Panc1 (cell line): Measurements from ENCODE around the gene OR1I1. TPM values are rescaled to one million over a fixed set of nuclear protein-coding genes. Genes with fewer than 3 reads are reported as not detected.

Experiments
- ATAC-seq: fragments of 200-7000 bp; cut with Tn5 transposase; 2 replicates; pipeline ENCODE4 v1.9.1; 2020; ENCODE audit warnings: mild to moderate bottlenecking, moderate library complexity
- BruUV-seq: library from RNA; stranded (reverse); fragments of 400-500 nt; replicated peaks from 2 replicates; lab custom pipeline; 2021; lab: Mats Ljungman, UMichigan
- CTCF ChIA-PET: fragments of 300-600 bp; sonication (Branson Sonifier 250); formaldehyde crosslinking; loops from one replicate; lab custom pipeline; 2022; ENCODE audit warnings: antibody characterized with exemption; lab: Charles Lee
- POLR2A ChIA-PET: fragments of 300-600 bp; sonication (Branson Sonifier 250); formaldehyde crosslinking; loops from one replicate; lab custom pipeline; 2022; ENCODE audit warnings: antibody characterized with exemption; lab: Charles Lee
- DNase-seq: peaks from one replicate; pipeline ENCODE4 v3.0.0-alpha.2; 2010; ENCODE audit warnings: low read depth, low spot score
- H3K27ac ChIP-seq: 2 replicates; pipeline ENCODE4 v1.5.1; 2011; ENCODE audit warnings: mild to moderate bottlenecking, low read length, inconsistent platforms
- H3K27me3 ChIP-seq: fragments of 200-500 bp; sonication (Bioruptor generic); 2 replicates; pipeline ENCODE4 v1.6.0; 2014; ENCODE audit warnings: low read length, inconsistent platforms; ENCODE audit not compliant: control insufficient read depth, insufficient read depth
- H3K36me3 ChIP-seq: fragments of 200-500 bp; sonication (Bioruptor generic); 2 replicates; pipeline ENCODE4 v1.5.1; 2014; ENCODE audit warnings: inconsistent platforms, mild to moderate bottlenecking, low read length, moderate library complexity; ENCODE audit not compliant: control insufficient read depth, insufficient read depth
- H3K4me1 ChIP-seq: 2 replicates; pipeline ENCODE4 v1.5.1; 2011; ENCODE audit warnings: inconsistent platforms, mild to moderate bottlenecking, low read length, moderate library complexity; ENCODE audit not compliant: control insufficient read depth, insufficient read depth
- H3K4me3 ChIP-seq, 2 experiments: 2 replicates each; pipeline ENCODE4 v1.5.1; 2011 to 2012; ENCODE audit warnings: low read depth in 2 of 2, low read length in 2 of 2, mild to moderate bottlenecking in 2 of 2, inconsistent platforms in 1 of 2, moderate library complexity in 1 of 2
- H3K9me3 ChIP-seq: fragments of 200-500 bp; sonication (Bioruptor generic); 2 replicates; pipeline ENCODE4 v1.5.1; 2014; ENCODE audit warnings: low read depth, mild to moderate bottlenecking, inconsistent platforms, low read length, moderate library complexity; ENCODE audit not compliant: control insufficient read depth, insufficient read depth
- CTCF ChIP-seq: fragments of 450-650 bp; IDR thresholded peaks from 2 replicates; pipeline ENCODE4 v1.5.1; 2017; ENCODE audit warnings: mild to moderate bottlenecking
- POLR2AphosphoS5 ChIP-seq: IDR thresholded peaks from 2 replicates; pipeline ENCODE4 v1.6.1; 2012; ENCODE audit warnings: mild to moderate bottlenecking, low read depth, low read length, moderate library complexity
- REST ChIP-seq, 2 experiments: IDR thresholded peaks; 2 replicates each; pipeline ENCODE4 v1.6.1; 2011 to 2012; ENCODE audit warnings: low read depth in 2 of 2, control low read depth in 1 of 2, low read length in 1 of 2, mild to moderate bottlenecking in 1 of 2, moderate library complexity in 1 of 2; ENCODE audit not compliant: insufficient read depth in 1 of 2
- SIN3A ChIP-seq: IDR thresholded peaks from 2 replicates; pipeline ENCODE4 v1.6.1; 2012; ENCODE audit warnings: low read depth, mild to moderate bottlenecking, low read length, moderate library complexity, borderline replicate concordance; ENCODE audit not compliant: insufficient read depth
- TCF7L2 ChIP-seq: IDR thresholded peaks from 2 replicates; pipeline ENCODE4 v1.6.1; 2011; ENCODE audit warnings: mild to moderate bottlenecking, low read depth, low read length, inconsistent platforms
- in situ Hi-C: cut with HindIII; loops from 2 replicates; pipeline ENCODE4 v1.10.0; 2016; ENCODE audit warnings: low sequenced_read_pairs, low pct_unique_long_range_greater_than_20kb
- intact Hi-C: fragments of 100-400 bp; cut with micrococcal nuclease; formaldehyde crosslinking; loops from one replicate; pipeline ENCODE4 v1.10.0; 2022; ENCODE audit not compliant: unreplicated experiment
- total RNA-seq: library from RNA; stranded (reverse); gene quantifications from one replicate; pipeline ENCODE4 v1.2.1, GENCODE V29; 2021; ENCODE audit not compliant: unreplicated experiment

The OR1I1 gene
- total RNA-seq, 1 experiment from 2014 or later: not detected

GRCh38 chr19:15129856-15130585, 48.0 kb downstream of the OR1I1 start:
- POLR2A ChIA-PET: no interaction called here
- Histone ChIP-seq H3K36me3 (no peaks in the 10 kb centered on the region), H3K4me3 (no peak overlapping the region), H3K27ac (no peak overlapping the region), H3K27me3 (no peaks in the 10 kb centered on the region), H3K4me1 (peaks cover 4% of the 10 kb centered on the region; the same call in 1 of the 2 replicates), H3K9me3 (no peaks in the 10 kb centered on the region)
- BruUV-seq: no TSS peak
- CTCF ChIA-PET: interaction anchor here (0.8 kb wide), 1 partner anchor 31 kb away, joined by 3 read pairs; no protein-coding TSS in a partner anchor
- no peak for TF ChIP-seq TCF7L2
- TF ChIP-seq SIN3A: no peak
- TF ChIP-seq REST (IDR thresholded peaks at IDR 0.05; ENCODE audit: insufficient read depth in 1 of 2, low read depth in 2 of 2, low read length in 1 of 2): no peak
- TF ChIP-seq POLR2AphosphoS5: no peak
- TF ChIP-seq CTCF: no peak
- no peak for DNase-seq
- intact Hi-C loops: no loop called here
- in situ Hi-C loops: no loop called here
- no peak for ATAC-seq

- POLR2A ChIA-PET: no interaction called here
- Histone ChIP-seq H3K36me3 (no peaks in the 10 kb centered on the region), H3K27me3 (no peaks in the 10 kb centered on the region), H3K27ac (no peak overlapping the region), H3K4me1 (no peaks in the 10 kb centered on the region), H3K9me3 (peaks cover 6% of the 10 kb centered on the region; the same call in 1 of the 2 replicates), H3K4me3 (no peak overlapping the region)
- CTCF ChIA-PET: interaction anchor here (0.5 kb wide), 1 partner anchor 16 kb away, joined by 11 read pairs; no protein-coding TSS in a partner anchor
- in situ Hi-C loops: no loop called here
- ATAC-seq (no peak), DNase-seq (no peak)
- BruUV-seq: no TSS peak
- intact Hi-C loops: no loop called here
- TF ChIP-seq SIN3A: no peak
- TF ChIP-seq CTCF: no peak
- no peak for TF ChIP-seq TCF7L2
- no peak for TF ChIP-seq POLR2AphosphoS5
- TF ChIP-seq REST (IDR thresholded peaks at IDR 0.05; ENCODE audit: insufficient read depth in 1 of 2, low read depth in 2 of 2, low read length in 1 of 2): no peak
Observed at GRCh38 chr19:15136234-15136954, 54.4 kb downstream of the OR1I1 start.
